K562 (cell line): ENCODE measurements around the gene FAM120B. TPM values are rescaled to one million over a fixed set of nuclear protein-coding genes. Genes with fewer than 3 reads are reported as not detected.

Experiments
- ARID2 ChIP-seq: fragments of 450-650 bp; IDR thresholded peaks from 2 replicates; pipeline ENCODE4 v1.6.1; 2017; ENCODE audit warnings: antibody characterized with exemption, mild to moderate bottlenecking
- DACH1 ChIP-seq: fragments of 450-650 bp; IDR thresholded peaks from 2 replicates; pipeline ENCODE4 v1.6.1; 2018; ENCODE audit not compliant: partially characterized antibody
- ESRRB ChIP-seq: fragments of 250-450 bp; sonication (Bioruptor Pico); IDR thresholded peaks from 2 replicates; pipeline ENCODE4 v1.5.0; 2020; ENCODE audit warnings: mild to moderate bottlenecking, moderate library complexity, borderline replicate concordance
- HDAC6 ChIP-seq: IDR thresholded peaks from 2 replicates; pipeline ENCODE4 v1.6.1; 2012; ENCODE audit warnings: low read depth, mild to moderate bottlenecking, control low read depth, inconsistent platforms, low read length, moderate library complexity
- ILF3 ChIP-seq: fragments of 450-650 bp; IDR thresholded peaks from 2 replicates; pipeline ENCODE4 v1.6.1; 2018; ENCODE audit warnings: antibody characterized with exemption, mild to moderate bottlenecking, moderate library complexity, borderline replicate concordance
- MEF2A ChIP-seq: IDR thresholded peaks from 2 replicates; pipeline ENCODE4 v1.6.1; 2011; ENCODE audit warnings: low read depth, mild to moderate bottlenecking, low read length, moderate library complexity; ENCODE audit not compliant: control insufficient read depth
- PHB ChIP-seq: fragments of 250-450 bp; sonication (Bioruptor Pico); IDR thresholded peaks from 2 replicates; pipeline ENCODE4 v1.5.0; 2021
- POLR2H ChIP-seq: IDR thresholded peaks from 2 replicates; pipeline ENCODE4 v1.6.1; 2016; ENCODE audit warnings: missing genetic modification characterization, low read depth, mild to moderate bottlenecking, control low read depth, missing compliant biosample characterization, moderate library complexity
- RFX5 ChIP-seq: IDR thresholded peaks from 2 replicates; pipeline ENCODE4 v1.6.1; 2011; ENCODE audit warnings: low read depth, mild to moderate bottlenecking, improper control_type of control experiment, low read length
- SRSF3 ChIP-seq: fragments of 200-400 bp; formaldehyde crosslinking; IDR thresholded peaks from 2 replicates; pipeline ENCODE4 v1.6.1; 2016; ENCODE audit warnings: mild to moderate bottlenecking, low read length, moderate library complexity; ENCODE audit not compliant: insufficient read depth
- SRSF7 ChIP-seq: fragments of 200-400 bp; formaldehyde crosslinking; optimal IDR thresholded peaks from 2 replicates; pipeline ENCODE3; 2017; ENCODE audit warnings: mild to moderate bottlenecking, low read depth, low read length
- TCF7 ChIP-seq: sonication (generic); IDR thresholded peaks from 2 replicates; pipeline ENCODE4 v1.6.1; 2016; ENCODE audit warnings: antibody characterized with exemption, borderline replicate concordance
- TEAD1 ChIP-seq, 2 experiments: fragments of 450-650 bp in 1 of 2; sonication (generic) in 1 of 2; formaldehyde crosslinking; IDR thresholded peaks; 2 replicates each; pipeline versions ENCODE4 v1.4.0 to v1.8.0; 2020 to 2022; ENCODE audit warnings: mild to moderate bottlenecking in 2 of 2, missing genetic modification reagents in 1 of 2
- ZNF263 ChIP-seq: sonication (generic); formaldehyde crosslinking; IDR thresholded peaks from 2 replicates; pipeline ENCODE4 v1.8.0; 2022; ENCODE audit warnings: mild to moderate bottlenecking, missing genetic modification reagents, borderline replicate concordance
- polyA plus RNA-seq, 8 experiments: library from polyadenylated mRNA; depleted of rRNA in 4 of 8; stranded (reverse) in 5 of 8; unstranded in 3 of 8; fragments of >200 nt; fragmentation: Nextera tagmentation in 2 of 8; fragmentation: Illumina TruSeq in 1 of 8; extraction: Ambion mirVana in 2 of 8; extraction: Trizol in 1 of 8; gene quantifications; 2 replicates each; pipeline versions ENCODE4 v1.2.1 to v1.2.3, GENCODE V29; 2011 to 2014; ENCODE audit warnings: inconsistent platforms in 1 of 8, missing spikeins in 1 of 8
- total RNA-seq, 7 experiments: library from RNA; depleted of rRNA in 6 of 7; stranded (reverse); fragments of >200 nt in 6 of 7; fragmentation: Illumina TruSeq in 2 of 7; extraction: Trizol in 2 of 7; gene quantifications; 2 replicates each; pipeline versions ENCODE4 v1.2.1 to v1.2.3, GENCODE V29; 2011 to 2021; ENCODE audit warnings: low replicate concordance in 1 of 7
- TF ChIP-seq, protein P1 (sequence below): conservative IDR thresholded peaks from 2 replicates; pipeline ENCODE4 v1.6.1; 2011; ENCODE audit warnings: low read depth, mild to moderate bottlenecking, low read length; ENCODE audit not compliant: control insufficient read depth
- TF ChIP-seq, protein P2 (sequence below), 3 experiments: IDR thresholded peaks in 2 of 3; conservative IDR thresholded peaks in 1 of 3; 2 replicates each; pipeline ENCODE4 v1.5.1; 2011 to 2012; ENCODE audit warnings: low read length in 3 of 3, mild to moderate bottlenecking in 3 of 3, control low read depth in 2 of 3, improper control_type of control experiment in 1 of 3, inconsistent platforms in 1 of 3, low read depth in 1 of 3, mixed read lengths in 1 of 3, moderate library complexity in 1 of 3; ENCODE audit not compliant: insufficient read depth in 2 of 3
- TF ChIP-seq, protein P3 (sequence below): fragments of 450-650 bp; IDR thresholded peaks from 2 replicates; pipeline ENCODE4 v1.6.1; 2014; ENCODE audit warnings: low read depth, mild to moderate bottlenecking, moderate library complexity, borderline replicate concordance
- TF ChIP-seq, protein P4 (sequence below), 2 experiments: IDR thresholded peaks; 2 replicates each; pipeline ENCODE4 v1.6.1; 2011; ENCODE audit warnings: borderline replicate concordance in 1 of 2, control low read depth in 1 of 2, low read depth in 1 of 2, low read length in 1 of 2, mild to moderate bottlenecking in 1 of 2, mixed read lengths in 1 of 2, moderate library complexity in 1 of 2; ENCODE audit not compliant: insufficient read depth in 1 of 2, insufficient read length in 1 of 2, poor library complexity in 1 of 2, severe bottlenecking in 1 of 2; ENCODE audit errors: extremely low read depth in 1 of 2
- TF ChIP-seq, protein P5 (sequence below): fragments of 450-650 bp; formaldehyde crosslinking; conservative IDR thresholded peaks from 2 replicates; pipeline ENCODE4 v1.4.0; 2022; ENCODE audit warnings: mild to moderate bottlenecking, missing genetic modification characterization

FAM120B gene
- total and polyA plus RNA-seq, 9 of the 15 experiments (the other 6 are each of a cell fraction or from before 2014, with no cell fraction given), result 3.5 to 22.6 (median 14.7) TPM

DNA sequence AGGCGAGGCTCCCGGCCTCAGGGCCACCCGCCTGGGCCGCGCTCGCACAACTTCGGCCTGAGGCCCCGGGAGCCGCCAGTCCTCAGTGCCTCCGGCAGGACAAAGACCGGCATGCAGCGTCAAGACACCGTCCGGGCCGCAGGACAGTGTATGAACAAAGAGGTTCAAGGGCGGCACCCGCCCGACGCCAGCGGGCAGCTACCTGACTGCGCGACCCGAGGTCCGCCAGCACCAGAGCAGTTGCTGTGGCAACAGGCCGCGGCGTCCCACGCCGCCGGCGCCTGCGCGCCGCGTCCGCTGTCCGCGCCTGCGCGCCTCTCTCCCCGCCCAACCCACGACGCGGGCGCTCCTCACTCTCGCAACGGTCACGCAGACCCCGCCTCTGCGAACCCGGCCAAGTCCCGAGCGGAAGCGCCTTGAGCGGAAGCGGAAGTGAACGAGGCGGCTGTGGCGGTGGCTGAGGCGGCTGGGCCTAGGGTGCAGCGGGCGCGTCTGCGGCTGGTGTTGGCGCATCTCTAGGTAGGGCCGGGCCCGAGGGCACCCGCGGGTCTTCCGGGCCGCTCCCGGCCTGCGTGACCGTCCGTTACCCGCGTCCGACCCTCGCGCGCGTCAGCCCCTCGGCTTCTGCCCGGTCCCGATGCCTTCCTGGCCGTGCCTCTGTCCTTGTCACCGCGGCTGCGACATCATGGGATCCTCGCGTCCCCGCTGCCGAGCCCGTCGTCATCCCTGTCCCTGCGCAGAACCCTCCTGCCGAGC is at the start of gene FAM120B (continued):
- TF ChIP-seq, protein P1, sequence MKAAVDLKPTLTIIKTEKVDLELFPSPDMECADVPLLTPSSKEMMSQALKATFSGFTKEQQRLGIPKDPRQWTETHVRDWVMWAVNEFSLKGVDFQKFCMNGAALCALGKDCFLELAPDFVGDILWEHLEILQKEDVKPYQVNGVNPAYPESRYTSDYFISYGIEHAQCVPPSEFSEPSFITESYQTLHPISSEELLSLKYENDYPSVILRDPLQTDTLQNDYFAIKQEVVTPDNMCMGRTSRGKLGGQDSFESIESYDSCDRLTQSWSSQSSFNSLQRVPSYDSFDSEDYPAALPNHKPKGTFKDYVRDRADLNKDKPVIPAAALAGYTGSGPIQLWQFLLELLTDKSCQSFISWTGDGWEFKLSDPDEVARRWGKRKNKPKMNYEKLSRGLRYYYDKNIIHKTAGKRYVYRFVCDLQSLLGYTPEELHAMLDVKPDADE, result peak; percentile 82; the same call in 1 of the 2 replicates
- TF ChIP-seq ILF3 (no peak; the same call in 1 of the 2 replicates), POLR2H (tag) (peak; percentile 80), MEF2A (no peak), RFX5 (no peak), TEAD1 (CRISPR knock-in tag; IDR thresholded peaks at IDR 0.05) (peak in 1 of 2 experiments; percentile 51; a peak in 1 of 4 replicates), DACH1 (no peak), ARID2 (peak; percentile 37; the same call in 1 of the 2 replicates), SRSF7 (no peak), ZNF263 (CRISPR knock-in tag) (peak; percentile 75), TCF7 (no peak), SRSF3 (no peak), HDAC6 (no peak), PHB (CRISPR knock-in tag) (0 out of 2 replicates have a peak, but pooled peaks have one; percentile 78), ESRRB (CRISPR knock-in tag) (no peak)
- TF ChIP-seq, protein P2, sequence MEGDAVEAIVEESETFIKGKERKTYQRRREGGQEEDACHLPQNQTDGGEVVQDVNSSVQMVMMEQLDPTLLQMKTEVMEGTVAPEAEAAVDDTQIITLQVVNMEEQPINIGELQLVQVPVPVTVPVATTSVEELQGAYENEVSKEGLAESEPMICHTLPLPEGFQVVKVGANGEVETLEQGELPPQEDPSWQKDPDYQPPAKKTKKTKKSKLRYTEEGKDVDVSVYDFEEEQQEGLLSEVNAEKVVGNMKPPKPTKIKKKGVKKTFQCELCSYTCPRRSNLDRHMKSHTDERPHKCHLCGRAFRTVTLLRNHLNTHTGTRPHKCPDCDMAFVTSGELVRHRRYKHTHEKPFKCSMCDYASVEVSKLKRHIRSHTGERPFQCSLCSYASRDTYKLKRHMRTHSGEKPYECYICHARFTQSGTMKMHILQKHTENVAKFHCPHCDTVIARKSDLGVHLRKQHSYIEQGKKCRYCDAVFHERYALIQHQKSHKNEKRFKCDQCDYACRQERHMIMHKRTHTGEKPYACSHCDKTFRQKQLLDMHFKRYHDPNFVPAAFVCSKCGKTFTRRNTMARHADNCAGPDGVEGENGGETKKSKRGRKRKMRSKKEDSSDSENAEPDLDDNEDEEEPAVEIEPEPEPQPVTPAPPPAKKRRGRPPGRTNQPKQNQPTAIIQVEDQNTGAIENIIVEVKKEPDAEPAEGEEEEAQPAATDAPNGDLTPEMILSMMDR (IDR thresholded peaks at IDR 0.05 in 2 of 3, conservative IDR thresholded peaks at IDR 0.05 in 1 of 3; ENCODE audit: insufficient read depth in 2 of 3, low read depth in 1 of 3, low read length in 3 of 3), result 0 out of 6 replicates have a peak, but pooled peaks of 1 of the 3 experiments have one; percentile 0
- TF ChIP-seq, protein P3, sequence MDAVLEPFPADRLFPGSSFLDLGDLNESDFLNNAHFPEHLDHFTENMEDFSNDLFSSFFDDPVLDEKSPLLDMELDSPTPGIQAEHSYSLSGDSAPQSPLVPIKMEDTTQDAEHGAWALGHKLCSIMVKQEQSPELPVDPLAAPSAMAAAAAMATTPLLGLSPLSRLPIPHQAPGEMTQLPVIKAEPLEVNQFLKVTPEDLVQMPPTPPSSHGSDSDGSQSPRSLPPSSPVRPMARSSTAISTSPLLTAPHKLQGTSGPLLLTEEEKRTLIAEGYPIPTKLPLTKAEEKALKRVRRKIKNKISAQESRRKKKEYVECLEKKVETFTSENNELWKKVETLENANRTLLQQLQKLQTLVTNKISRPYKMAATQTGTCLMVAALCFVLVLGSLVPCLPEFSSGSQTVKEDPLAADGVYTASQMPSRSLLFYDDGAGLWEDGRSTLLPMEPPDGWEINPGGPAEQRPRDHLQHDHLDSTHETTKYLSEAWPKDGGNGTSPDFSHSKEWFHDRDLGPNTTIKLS, result peak; percentile 82
- TF ChIP-seq, protein P4, sequence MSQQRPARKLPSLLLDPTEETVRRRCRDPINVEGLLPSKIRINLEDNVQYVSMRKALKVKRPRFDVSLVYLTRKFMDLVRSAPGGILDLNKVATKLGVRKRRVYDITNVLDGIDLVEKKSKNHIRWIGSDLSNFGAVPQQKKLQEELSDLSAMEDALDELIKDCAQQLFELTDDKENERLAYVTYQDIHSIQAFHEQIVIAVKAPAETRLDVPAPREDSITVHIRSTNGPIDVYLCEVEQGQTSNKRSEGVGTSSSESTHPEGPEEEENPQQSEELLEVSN (IDR thresholded peaks at IDR 0.05; ENCODE audit: borderline replicate concordance in 1 of 2, extremely low read depth in 1 of 2, insufficient read depth in 1 of 2, insufficient read length in 1 of 2, low read depth in 1 of 2, low read length in 1 of 2, poor library complexity in 1 of 2, severe bottlenecking in 1 of 2), result peak; percentile 62 to 71
- TF ChIP-seq, protein P5, sequence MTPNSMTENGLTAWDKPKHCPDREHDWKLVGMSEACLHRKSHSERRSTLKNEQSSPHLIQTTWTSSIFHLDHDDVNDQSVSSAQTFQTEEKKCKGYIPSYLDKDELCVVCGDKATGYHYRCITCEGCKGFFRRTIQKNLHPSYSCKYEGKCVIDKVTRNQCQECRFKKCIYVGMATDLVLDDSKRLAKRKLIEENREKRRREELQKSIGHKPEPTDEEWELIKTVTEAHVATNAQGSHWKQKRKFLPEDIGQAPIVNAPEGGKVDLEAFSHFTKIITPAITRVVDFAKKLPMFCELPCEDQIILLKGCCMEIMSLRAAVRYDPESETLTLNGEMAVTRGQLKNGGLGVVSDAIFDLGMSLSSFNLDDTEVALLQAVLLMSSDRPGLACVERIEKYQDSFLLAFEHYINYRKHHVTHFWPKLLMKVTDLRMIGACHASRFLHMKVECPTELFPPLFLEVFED, result 0 out of 2 replicates have a peak, but pooled peaks have one; percentile 21
